HG02884 (cell line): ENCODE measurements around the gene TRIM17.
"Not testable (repeated sequence)": the region's sequence is repeated elsewhere in the genome, so short reads cannot be mapped to it uniquely, and the experiment has no call there.

Experiments
- ATAC-seq: cut with Tn5 transposase; IDR thresholded peaks from one replicate; pipeline ENCODE4 v1.9.1; 2021; ENCODE audit warnings: mild to moderate bottlenecking, moderate library complexity; ENCODE audit not compliant: unreplicated experiment

TRIM17 gene

DNA sequence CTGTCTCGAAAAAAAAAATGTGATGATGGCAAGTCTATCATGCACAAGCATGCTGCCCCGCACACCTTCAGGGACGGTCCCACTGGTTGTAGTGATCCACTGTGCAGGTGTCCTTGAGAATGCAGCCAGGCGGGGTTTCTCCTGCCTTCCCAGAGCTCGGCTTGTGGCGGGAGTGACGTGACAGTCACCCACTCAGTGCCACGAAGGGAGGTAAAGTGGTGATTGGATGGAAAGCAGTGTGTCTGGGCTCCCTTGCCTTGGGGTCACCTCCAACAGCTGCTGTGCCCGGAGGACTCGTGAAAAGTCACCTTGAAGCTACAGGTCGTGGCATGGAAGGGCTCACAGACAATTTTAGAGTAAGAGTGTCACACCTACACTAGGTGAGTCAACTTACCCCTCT, 33.5 kb upstream of the TRIM17 start:
- no peak for ATAC-seq

- ATAC-seq: no peak
Observed at GRCh38 chr1:228448372-228448771, 31.7 kb upstream of the TRIM17 start.

- no peak for ATAC-seq
Observed at GRCh38 chr1:228446852-228447251, 30.2 kb upstream of the TRIM17 start.

DNA sequence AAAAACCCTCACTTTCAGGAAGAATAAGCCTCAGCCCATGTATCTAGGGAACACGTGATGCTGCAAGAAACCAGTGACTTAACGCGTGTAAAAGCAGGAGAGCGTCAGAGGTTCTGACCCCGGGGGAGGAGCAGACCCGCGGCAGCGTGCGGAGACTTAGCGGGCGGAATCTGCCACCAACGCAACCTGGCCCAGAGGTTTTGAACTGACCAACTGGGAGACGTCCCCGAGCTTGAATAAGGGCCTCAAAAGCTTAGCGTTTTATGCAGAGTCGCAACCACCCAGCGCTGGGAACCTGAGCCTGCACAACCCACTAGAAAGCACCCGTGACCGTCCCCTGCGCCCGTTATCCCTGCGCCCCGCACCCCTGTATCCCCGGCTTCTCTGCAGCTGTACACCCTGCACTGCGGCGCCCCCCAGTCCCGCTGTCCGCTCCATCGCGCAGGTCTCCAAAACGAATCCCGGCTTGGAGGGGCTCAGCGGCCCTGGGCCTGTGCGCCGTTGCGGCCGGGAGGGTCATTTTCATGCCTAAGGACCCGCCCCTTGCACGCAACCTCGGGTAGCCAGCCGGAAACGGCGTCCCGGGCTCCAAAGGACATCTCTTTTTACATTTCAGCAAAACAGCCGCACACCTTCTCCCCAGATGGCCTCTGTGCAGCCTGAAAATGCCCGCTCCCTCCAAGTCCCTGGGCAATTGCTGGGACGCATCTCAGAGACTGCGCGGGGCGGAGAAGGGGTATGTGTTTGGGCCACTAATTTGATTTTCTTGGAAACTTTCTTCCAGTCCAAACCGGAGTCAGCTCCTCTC, 29.4 kb upstream of the TRIM17 start:
- peak; percentile 79 for ATAC-seq

- ATAC-seq: peak; percentile 34
Observed at GRCh38 chr1:228445490-228445842, 28.8 kb upstream of the TRIM17 start.

DNA sequence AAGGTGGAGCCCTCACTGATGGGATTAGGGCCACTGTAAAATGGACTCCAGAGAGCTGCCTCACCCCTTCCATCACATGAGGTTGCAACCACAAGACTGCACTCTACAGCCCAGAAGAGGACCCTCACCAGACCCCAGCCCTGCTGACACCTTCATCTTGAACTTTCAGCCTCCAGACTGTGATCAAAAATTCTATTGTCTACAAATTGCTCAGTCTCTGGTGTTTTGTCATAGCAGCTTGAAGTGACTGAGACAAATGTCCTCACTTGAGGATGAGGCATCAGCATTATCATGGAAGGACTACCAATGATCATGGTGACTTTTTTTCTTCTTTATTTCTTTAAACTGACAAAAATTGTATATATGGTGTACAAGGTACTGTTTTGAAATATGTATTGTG, 26.7 kb upstream of the TRIM17 start:
- no peak for ATAC-seq

- no peak for ATAC-seq
Observed at GRCh38 chr1:228440761-228441500, 24.3 kb upstream of the TRIM17 start.

DNA sequence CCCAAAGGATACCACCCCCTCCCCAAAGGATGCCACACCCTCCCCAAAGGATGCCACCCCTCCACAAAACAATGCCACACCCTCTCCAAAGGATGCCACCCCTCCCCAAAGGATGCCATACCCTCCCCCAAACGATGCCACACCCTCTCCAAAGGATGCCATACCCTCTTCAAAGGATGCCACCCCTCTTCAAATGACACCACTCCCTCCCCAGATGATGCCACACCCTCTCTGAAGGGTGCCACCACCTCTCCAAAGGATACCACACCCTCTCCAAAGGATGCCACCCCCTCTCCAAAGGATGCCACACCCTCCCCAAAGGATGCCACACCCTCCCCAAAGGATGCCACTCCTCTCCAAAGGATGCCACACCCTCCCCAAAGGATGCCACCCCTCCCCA, 21.6 kb upstream of the TRIM17 start:
- no peak for ATAC-seq

GRCh38 chr1:228437424-228437962, 20.8 kb upstream of the TRIM17 start:
- no peak for ATAC-seq

GRCh38 chr1:228434689-228435088, 18.0 kb upstream of the TRIM17 start:
- no peak for ATAC-seq

DNA sequence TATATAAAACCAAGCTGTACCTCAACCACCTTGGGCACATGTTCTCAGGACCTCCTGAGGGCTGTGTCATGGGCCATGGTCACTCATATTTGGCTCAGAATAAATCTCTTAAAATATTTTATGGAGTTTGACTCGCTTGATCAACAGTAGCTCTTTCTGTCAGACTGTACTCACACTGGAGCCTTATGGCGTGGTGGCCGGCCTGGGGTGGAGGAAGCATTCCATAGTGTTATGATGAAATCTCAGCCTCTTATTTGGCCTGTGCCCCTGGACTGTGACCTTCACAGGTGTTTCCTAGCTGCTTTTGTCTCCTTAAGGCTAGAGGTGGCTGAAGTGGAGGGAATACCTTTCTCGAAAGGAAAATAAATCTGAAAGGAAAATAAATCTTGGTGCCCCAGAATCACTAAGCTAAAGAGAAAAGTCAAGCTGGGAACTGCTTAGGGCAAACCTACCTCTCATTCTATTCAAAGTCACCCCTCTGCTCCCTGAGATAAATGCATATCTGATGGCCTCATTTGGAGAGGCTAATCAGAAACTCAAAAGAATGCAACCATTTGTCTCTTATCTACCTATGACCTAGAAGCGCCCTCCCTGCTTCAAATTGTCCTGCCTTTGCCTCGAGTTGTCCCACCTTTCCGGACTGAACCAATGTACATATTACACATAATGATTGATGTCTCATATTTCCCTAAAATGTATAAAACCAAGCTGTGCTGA, 16.8 kb upstream of the TRIM17 start:
- not testable (repeated sequence) for ATAC-seq

- ATAC-seq: no peak
Observed at GRCh38 chr1:228430243-228430642, 13.6 kb upstream of the TRIM17 start.

DNA sequence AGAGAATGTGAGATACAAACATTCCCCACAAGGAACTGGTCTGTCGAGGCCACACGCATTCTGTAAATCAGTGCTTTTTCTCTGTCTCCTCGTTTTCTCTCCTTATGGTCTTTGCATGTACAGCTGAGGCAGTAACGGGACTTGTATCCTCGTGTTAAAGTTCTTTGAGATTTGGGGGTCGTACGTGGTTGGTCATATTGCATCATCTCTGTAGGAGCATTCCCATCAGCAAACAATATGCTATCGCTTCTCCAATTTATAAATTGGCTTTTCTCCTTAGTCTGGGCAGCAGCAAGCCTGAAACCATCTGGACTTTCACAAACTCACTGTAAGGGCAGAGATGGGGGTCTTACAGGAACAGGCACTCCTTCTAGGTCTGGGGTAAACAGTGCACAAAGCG, 13.0 kb upstream of the TRIM17 start:
- ATAC-seq: no peak

- no peak for ATAC-seq
Observed at GRCh38 chr1:228429007-228429406, 12.3 kb upstream of the TRIM17 start.

- ATAC-seq: no peak
Observed at GRCh38 chr1:228428412-228428811, 11.8 kb upstream of the TRIM17 start.

GRCh38 chr1:228426518-228427175, 10.0 kb upstream of the TRIM17 start:
- no peak for ATAC-seq

GRCh38 chr1:228424685-228425660, 8.3 kb upstream of the TRIM17 start:
- ATAC-seq: no peak

DNA sequence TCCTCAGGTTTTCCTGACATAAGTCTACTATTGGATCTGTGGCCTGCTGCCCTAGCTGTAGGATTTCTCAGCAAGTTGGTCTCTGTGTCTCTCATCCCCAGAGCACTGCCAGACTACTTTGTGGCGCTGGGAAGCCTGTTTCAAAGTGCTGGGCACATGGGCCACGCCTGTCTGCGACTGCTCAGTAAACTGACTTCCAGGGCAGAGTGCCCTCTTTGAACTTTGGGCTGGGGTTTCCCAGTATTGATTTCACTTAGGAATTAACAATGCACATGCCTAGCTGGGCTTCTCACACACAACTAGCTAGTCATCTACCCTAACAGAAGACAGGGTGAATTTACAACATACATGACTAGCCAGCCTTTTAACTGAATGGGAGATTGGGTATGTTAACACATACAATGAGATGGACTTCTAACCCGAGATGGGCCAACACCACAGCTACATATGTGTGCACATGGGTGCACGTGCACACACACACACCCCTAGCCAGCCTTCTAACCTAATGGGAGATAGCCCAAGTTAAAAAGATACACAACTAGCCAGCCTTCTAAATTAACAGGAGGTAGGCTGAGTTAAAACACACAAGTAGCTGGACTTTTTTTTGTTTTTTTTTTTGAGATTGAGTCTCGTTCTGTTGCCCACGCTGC, 6.9 kb upstream of the TRIM17 start:
- ATAC-seq: no peak
